ENCODE data around the gene NACA.

Gene NACA

GRCh38 chr12:56687223-56688128, 37.6 kb downstream of the NACA start:
- DNase-seq (ENCODE audit: low spot score) = no peak

- DNase-seq (ENCODE audit: low spot score) = peak; percentile 53
Observed at GRCh38 chr12:56684745-56685359, 40.2 kb downstream of the NACA start.

GRCh38 chr12:56682323-56682722, 42.8 kb downstream of the NACA start:
- DNase-seq (ENCODE audit: low spot score) = peak; percentile 7

- DNase-seq (ENCODE audit: low spot score) = peak; percentile 7
Observed at GRCh38 chr12:56679883-56680575, 45.1 kb downstream of the NACA start.

- DNase-seq (ENCODE audit: low spot score) = peak; percentile 7
Observed at GRCh38 chr12:56678852-56679251, 46.2 kb downstream of the NACA start.

GRCh38 chr12:56677680-56678079, 47.4 kb downstream of the NACA start:
- DNase-seq (ENCODE audit: low spot score) = peak; percentile 8

- peak; percentile 14 for DNase-seq (ENCODE audit: low spot score)
Observed at GRCh38 chr12:56676851-56677580, 48.1 kb downstream of the NACA start.

- DNase-seq (ENCODE audit: low spot score) = no peak
Observed at GRCh38 chr12:56671608-56672007, 53.5 kb downstream of the NACA start.

GRCh38 chr12:56670836-56671235, 54.3 kb downstream of the NACA start:
- no peak for DNase-seq (ENCODE audit: low spot score)

- no peak for DNase-seq (ENCODE audit: low spot score)
Observed at GRCh38 chr12:56668197-56668457, 57.0 kb downstream of the NACA start.

Measured in hematopoietic multipotent progenitor cell treated with erythropoietin and hydrocortisone succinate and interleukin-3 and kit ligand, for 17 days (in vitro differentiated cells).